GM12892 (cell line): ENCODE results near the gene PRKAR1B.

Source experiments
- POLR2A ChIP-seq: IDR thresholded peaks from 2 replicates; pipeline ENCODE4 v1.6.1; 2011; ENCODE audit warnings: low read depth, low read length, control low read depth
- POLR2AphosphoS5 ChIP-seq: IDR thresholded peaks from 2 replicates; pipeline ENCODE4 v1.6.1; 2011; ENCODE audit warnings: low read depth, low read length, control low read depth
- TAF1 ChIP-seq: IDR thresholded peaks from 2 replicates; pipeline ENCODE4 v1.6.1; 2011; ENCODE audit warnings: low read depth, mild to moderate bottlenecking, control low read depth, low read length, borderline replicate concordance

DNA sequence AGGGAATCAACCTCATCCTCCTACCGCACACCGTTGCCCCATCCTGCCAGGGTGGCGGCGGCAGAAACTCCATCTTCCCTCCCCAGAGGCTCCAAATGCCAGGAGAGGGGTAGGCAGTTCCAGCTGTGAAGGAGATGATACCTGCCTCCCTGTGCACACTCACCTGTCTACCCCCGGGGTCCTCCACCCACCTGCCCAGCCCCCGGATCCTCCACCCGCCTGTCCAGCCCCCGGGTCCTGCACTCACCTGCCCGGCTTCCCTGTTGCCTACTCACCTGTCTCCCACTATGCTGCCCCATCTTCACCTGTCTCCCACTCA, 14.0 kb downstream of the PRKAR1B start:
- TF ChIP-seq POLR2A (no peak), POLR2AphosphoS5 (no peak), TAF1 (no peak)
